Measurements from ENCODE around the gene FAM193B.

FAM193B gene

GRCh38 chr5:177495243-177496060 lies 58.9 kb downstream of the FAM193B start:
- no peak for TF ChIP-seq EZH2phosphoT487 (IDR thresholded peaks at IDR 0.05; ENCODE audit: borderline replicate concordance, low read length)
- TF ChIP-seq CTCF (IDR thresholded peaks at IDR 0.05; ENCODE audit: low read depth, low read length, poor library complexity, severe bottlenecking), result no peak
- peaks cover 4% of the 10 kb centered on the region; the same call in 1 of the 2 replicates for H3K36me3 ChIP-seq (ENCODE audit: control insufficient read depth, low read length)
- H3K27ac ChIP-seq (ENCODE audit: low read depth, low read length), result no peak overlapping the region
- peak overlapping the region; percentile 71 for H3K4me2 ChIP-seq (ENCODE audit: low read length)
- H3K9me3 ChIP-seq (ENCODE audit: control insufficient read depth, insufficient read depth, low read length), result no peaks in the 10 kb centered on the region
- H4K20me1 ChIP-seq (ENCODE audit: control insufficient read depth, insufficient read depth, low read depth, low read length), result peaks cover 5% of the 10 kb centered on the region; the same call in 1 of the 2 replicates
- peaks cover 4% of the 10 kb centered on the region; the same call in 1 of the 2 replicates for H3K79me2 ChIP-seq (ENCODE audit: control insufficient read depth, low read length)
- peaks cover 49% of the 10 kb centered on the region for H3K4me1 ChIP-seq (ENCODE audit: control insufficient read depth, low read length)
- H3F3A ChIP-seq (ENCODE audit: control insufficient read depth, insufficient read depth), result peaks cover 10% of the 10 kb centered on the region; the same call in 1 of the 2 replicates
- H3K4me3 ChIP-seq (ENCODE audit: low read length), result 0 out of 2 replicates have a peak overlapping the region, but pooled peaks have one; percentile 12
- H3K27me3 ChIP-seq (ENCODE audit: control insufficient read depth, low read length), result peaks cover 18% of the 10 kb centered on the region
- no peaks in the 10 kb centered on the region for H3K9me2 ChIP-seq (replicated peaks; ENCODE audit: control insufficient read depth, low read length)

GRCh38 chr5:177494346-177495195 lies 59.8 kb downstream of the FAM193B start:
- peaks cover 16% of the 10 kb centered on the region for H3K27me3 ChIP-seq (ENCODE audit: control insufficient read depth, low read length)
- peak overlapping the region; percentile 71 for H3K4me2 ChIP-seq (ENCODE audit: low read length)
- H3F3A ChIP-seq (ENCODE audit: control insufficient read depth, insufficient read depth), result peaks cover 6% of the 10 kb centered on the region; the same call in 1 of the 2 replicates
- peaks cover 4% of the 10 kb centered on the region; the same call in 1 of the 2 replicates for H3K79me2 ChIP-seq (ENCODE audit: control insufficient read depth, low read length)
- TF ChIP-seq CTCF (IDR thresholded peaks at IDR 0.05; ENCODE audit: low read depth, low read length, poor library complexity, severe bottlenecking) (peak; percentile 46), EZH2phosphoT487 (IDR thresholded peaks at IDR 0.05; ENCODE audit: borderline replicate concordance, low read length) (no peak)
- peaks cover 4% of the 10 kb centered on the region; the same call in 1 of the 2 replicates for H3K36me3 ChIP-seq (ENCODE audit: control insufficient read depth, low read length)
- peaks cover 58% of the 10 kb centered on the region for H3K4me1 ChIP-seq (ENCODE audit: control insufficient read depth, low read length)
- H3K9me2 ChIP-seq (replicated peaks; ENCODE audit: control insufficient read depth, low read length), result no peaks in the 10 kb centered on the region
- no peaks in the 10 kb centered on the region for H3K9me3 ChIP-seq (ENCODE audit: control insufficient read depth, insufficient read depth, low read length)
- 0 out of 2 replicates have a peak overlapping the region, but pooled peaks have one; percentile 15 for H3K27ac ChIP-seq (ENCODE audit: low read depth, low read length)
- no peak overlapping the region for H3K4me3 ChIP-seq (ENCODE audit: low read length)
- peaks cover 5% of the 10 kb centered on the region; the same call in 1 of the 2 replicates for H4K20me1 ChIP-seq (ENCODE audit: control insufficient read depth, insufficient read depth, low read depth, low read length)

GRCh38 chr5:177493795-177494345 lies 60.5 kb downstream of the FAM193B start:
- Histone ChIP-seq H3K79me2 (ENCODE audit: control insufficient read depth, low read length) (peaks cover 4% of the 10 kb centered on the region; the same call in 1 of the 2 replicates), H3K36me3 (ENCODE audit: control insufficient read depth, low read length) (peaks cover 4% of the 10 kb centered on the region; the same call in 1 of the 2 replicates), H3K4me1 (ENCODE audit: control insufficient read depth, low read length) (peaks cover 65% of the 10 kb centered on the region), H3K9me2 (replicated peaks; ENCODE audit: control insufficient read depth, low read length) (no peaks in the 10 kb centered on the region), H3K4me2 (ENCODE audit: low read length) (peak overlapping the region; percentile 71; the same call in 1 of the 2 replicates), H3F3A (ENCODE audit: control insufficient read depth, insufficient read depth) (peaks cover 5% of the 10 kb centered on the region; the same call in 1 of the 2 replicates), H3K9me3 (ENCODE audit: control insufficient read depth, insufficient read depth, low read length) (no peaks in the 10 kb centered on the region), H3K27me3 (ENCODE audit: control insufficient read depth, low read length) (peaks cover 12% of the 10 kb centered on the region), H3K27ac (ENCODE audit: low read depth, low read length) (0 out of 2 replicates have a peak overlapping the region, but pooled peaks have one; percentile 15), H4K20me1 (ENCODE audit: control insufficient read depth, insufficient read depth, low read depth, low read length) (peaks cover 5% of the 10 kb centered on the region; the same call in 1 of the 2 replicates), H3K4me3 (ENCODE audit: low read length) (no peak overlapping the region)
- no peak for TF ChIP-seq CTCF (IDR thresholded peaks at IDR 0.05; ENCODE audit: low read depth, low read length, poor library complexity, severe bottlenecking)
- TF ChIP-seq EZH2phosphoT487 (IDR thresholded peaks at IDR 0.05; ENCODE audit: borderline replicate concordance, low read length), result no peak
